Esophagus squamous epithelium (tissue), 4 donors: Measurements from ENCODE around the gene NCKAP5.

Source experiments
- CTCF ChIP-seq, 6 experiments: fragments of 450-650 bp in 4 of 6; fragments of 200-600 bp in 2 of 6; sonication (generic) in 2 of 6; IDR thresholded peaks; one replicate each; pipeline ENCODE4 v1.5.1; 2016 to 2019; ENCODE audit warnings: antibody characterized with exemption in 6 of 6, mild to moderate bottlenecking in 4 of 6, moderate library complexity in 4 of 6
- POLR2A ChIP-seq, 4 donors: fragments of 450-650 bp; IDR thresholded peaks; one replicate each; pipeline ENCODE4 v1.6.1; 2017; ENCODE audit warnings: antibody characterized with exemption in 4 of 4, mild to moderate bottlenecking in 4 of 4, moderate library complexity in 3 of 4

- TF ChIP-seq CTCF (IDR thresholded peaks at IDR 0.05) (no peak), POLR2A (IDR thresholded peaks at IDR 0.05) (no peak)
Measured at GRCh38 chr2:132703396-132703795, 864.9 kb downstream of the NCKAP5 start.
